Endometrial microvascular endothelial cells (primary cell): Measurements from ENCODE around the gene ATP2B2. TPM values are rescaled to one million over a fixed set of nuclear protein-coding genes. Genes with fewer than 3 reads are reported as not detected.
"Not testable (repeated sequence)": the region's sequence is repeated elsewhere in the genome, so short reads cannot be mapped to it uniquely, and the experiment has no call there.

ENCODE experiments used
- in situ Hi-C: cut with HindIII; loops from 2 replicates; pipeline ENCODE4 v1.10.0; 2017; ENCODE audit warnings: low sequenced_read_pairs, low pct_unique_long_range_greater_than_20kb; ENCODE audit errors: inconsistent ontology term
- total RNA-seq: library from RNA; depleted of rRNA; stranded (reverse); fragments of >200 nt; gene quantifications from one replicate; pipeline ENCODE4 v1.2.3, GENCODE V29; 2015; ENCODE audit errors: inconsistent ontology term

Gene ATP2B2
- total RNA-seq, 1 donor from 2014 or later: not detected

- in situ Hi-C loops: no loop called here
Measured at GRCh38 chr3:10383850-10384248, 121.5 kb downstream of the ATP2B2 start.

DNA sequence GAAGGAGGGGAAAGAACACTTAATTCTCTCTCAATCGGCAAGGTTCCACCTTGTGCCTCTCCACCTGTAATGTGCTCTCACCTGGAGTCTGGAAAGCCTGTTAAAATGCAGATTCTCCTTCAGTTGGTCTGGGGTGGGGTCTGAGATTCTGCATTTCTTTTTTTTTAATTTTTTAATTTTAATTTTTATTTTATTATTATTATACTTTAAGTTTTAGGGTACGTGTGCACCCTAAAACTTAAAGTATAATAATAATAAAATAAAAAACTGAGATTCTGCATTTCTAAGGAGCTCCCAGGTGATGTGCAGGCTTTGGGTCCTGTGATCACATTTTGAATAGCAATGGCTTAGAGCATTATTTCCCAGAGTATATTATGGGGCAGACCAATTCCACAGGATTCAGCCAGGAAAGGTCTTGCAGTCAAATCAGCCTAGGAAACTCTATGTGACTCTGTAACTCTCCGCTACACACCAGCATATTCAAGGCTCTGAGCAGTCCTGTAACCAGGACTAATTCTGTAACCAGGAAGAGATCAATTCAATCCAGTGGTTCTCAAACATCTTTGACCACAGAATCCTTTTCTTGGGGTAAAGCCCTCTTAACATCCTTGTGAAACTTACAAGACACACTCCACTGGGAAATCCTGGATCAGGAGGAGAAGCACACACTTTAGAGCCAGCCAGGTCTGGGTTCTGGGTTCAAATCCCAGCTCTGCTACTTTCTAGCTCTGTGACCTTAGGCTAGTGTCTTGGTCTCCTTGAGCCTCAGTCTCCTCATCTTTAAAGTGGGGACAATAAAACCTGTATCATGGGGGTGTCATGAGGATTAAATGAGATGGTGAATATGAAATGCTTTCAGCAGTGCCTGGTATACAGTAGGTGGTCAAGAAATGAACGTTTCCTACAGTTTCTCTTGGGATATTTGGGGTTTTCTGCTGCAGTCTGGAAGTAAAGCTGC lies 122.2 kb downstream of the ATP2B2 start:
- in situ Hi-C loops: no loop called here

GRCh38 chr3:10382445-10382844 lies 122.9 kb downstream of the ATP2B2 start:
- in situ Hi-C loops: not testable (repeated sequence)

DNA sequence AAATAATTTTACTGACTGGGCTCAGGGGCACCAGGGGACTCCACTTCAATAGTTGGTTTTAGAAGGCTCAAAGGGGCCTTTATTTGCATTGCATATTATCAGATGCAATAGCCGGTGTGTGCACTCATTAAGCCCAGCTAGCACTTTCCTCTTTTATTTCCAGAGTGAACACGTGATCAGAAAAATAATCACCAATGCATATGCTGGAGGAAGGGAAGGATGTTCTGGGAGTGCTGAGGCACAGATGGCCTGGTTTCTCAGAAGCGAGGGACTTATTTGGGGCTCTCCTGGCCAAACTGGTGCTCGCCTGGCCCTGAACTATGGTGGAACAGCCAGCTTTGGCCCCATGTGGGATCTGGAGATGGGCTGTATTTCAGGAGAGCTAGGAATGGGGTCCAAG lies 124.0 kb downstream of the ATP2B2 start:
- in situ Hi-C loops: no loop called here

GRCh38 chr3:10380906-10381305 lies 124.5 kb downstream of the ATP2B2 start:
- in situ Hi-C loops: no loop called here

- in situ Hi-C loops: no loop called here
Measured at GRCh38 chr3:10379961-10380360, 125.4 kb downstream of the ATP2B2 start.

DNA sequence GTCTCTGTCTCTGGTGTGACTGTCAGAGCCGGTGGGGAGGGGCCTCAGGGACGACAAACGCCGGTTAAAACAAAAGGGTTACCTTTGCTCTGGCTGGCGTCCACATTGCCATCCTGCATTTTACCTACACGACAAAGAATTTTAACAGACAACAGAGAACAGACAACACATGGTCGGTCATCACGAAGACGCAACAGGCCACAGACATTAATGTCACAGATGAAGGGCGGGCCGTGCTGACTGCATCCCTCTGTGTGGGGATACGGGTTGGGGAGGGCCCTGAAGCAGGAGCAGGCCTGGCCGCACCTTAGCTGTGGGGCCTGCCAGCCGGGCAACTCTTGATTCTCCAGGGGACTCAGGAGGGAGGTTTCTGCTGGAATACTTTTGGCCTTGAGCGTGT lies 126.2 kb downstream of the ATP2B2 start:
- in situ Hi-C loops: no loop called here

DNA sequence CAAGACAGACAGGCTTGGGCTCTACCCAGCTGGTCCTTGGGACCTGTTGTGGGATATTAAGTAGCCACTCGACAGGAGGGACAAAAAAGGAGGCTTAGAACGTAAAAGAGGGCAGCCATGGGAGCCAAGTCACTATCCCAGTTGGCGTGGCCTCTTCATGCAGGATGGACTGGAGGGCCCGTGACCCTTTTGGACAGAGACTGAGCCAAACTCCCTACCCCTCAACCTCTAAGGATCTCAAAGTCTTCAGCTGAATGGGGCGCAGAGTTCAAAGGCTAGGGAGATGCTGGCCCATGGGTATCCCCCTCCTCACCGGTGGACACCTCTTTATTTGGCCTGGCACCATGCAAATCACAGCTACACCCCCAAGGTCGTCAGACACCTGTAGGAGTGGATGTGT lies 126.6 kb downstream of the ATP2B2 start:
- in situ Hi-C loops: no loop called here

- in situ Hi-C loops: no loop called here
Measured at GRCh38 chr3:10378246-10378645, 127.1 kb downstream of the ATP2B2 start.

GRCh38 chr3:10377148-10377725 lies 128.1 kb downstream of the ATP2B2 start:
- in situ Hi-C loops: no loop called here

- in situ Hi-C loops: no loop called here
Measured at GRCh38 chr3:10376353-10376752, 129.0 kb downstream of the ATP2B2 start.

GRCh38 chr3:10375296-10376053 lies 129.9 kb downstream of the ATP2B2 start:
- in situ Hi-C loops: no loop called here

- in situ Hi-C loops: no loop called here
Measured at GRCh38 chr3:10374311-10374710, 131.1 kb downstream of the ATP2B2 start.

DNA sequence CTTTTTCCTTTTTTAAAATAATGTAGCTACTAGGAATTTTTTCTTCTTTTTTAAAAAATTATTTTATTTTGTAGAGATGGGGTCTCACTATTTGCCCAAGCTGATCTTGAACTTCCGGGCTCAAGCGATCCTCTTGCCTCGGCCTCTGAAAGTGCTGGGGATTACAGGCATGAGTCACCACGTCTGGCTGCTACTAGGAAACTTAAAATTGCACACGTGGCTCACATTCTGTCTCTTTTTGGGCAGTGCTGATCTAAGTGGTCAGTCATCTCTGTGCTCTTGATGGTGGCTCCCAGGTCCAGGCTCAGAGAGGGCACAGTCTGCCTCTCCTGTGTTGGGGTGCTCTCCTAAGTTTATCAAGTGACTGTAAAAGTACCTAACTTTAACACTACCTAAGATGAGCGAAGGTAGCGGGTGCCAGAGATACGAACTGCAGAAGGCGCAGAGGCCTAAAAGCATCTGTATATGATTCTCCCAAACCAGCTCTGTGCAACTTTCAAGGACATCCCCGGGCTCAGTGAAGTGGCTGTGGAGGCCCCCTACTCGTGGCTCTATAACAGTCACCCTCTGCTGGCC lies 131.6 kb downstream of the ATP2B2 start:
- in situ Hi-C loops: no loop called here

- in situ Hi-C loops: no loop called here
Measured at GRCh38 chr3:10371789-10372188, 133.6 kb downstream of the ATP2B2 start.

DNA sequence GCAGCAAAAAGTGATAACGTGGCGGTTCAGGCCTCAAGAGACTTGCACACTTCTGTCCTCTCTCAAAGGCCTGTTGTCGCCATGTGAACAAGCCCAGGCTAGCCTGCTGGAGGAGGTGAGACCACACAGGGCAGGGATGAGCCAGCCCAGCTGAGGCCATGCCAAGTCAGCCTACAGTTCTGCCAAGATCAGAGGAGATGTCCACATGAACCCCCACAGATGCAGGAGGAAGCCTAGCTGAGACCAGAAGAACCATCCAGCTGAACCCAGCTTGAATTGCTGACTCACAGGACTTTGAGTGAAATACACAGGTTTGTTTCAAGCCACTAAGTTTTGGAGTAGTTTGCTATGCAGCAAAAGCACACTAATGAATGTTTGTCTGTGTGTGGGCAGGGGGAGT lies 134.2 kb downstream of the ATP2B2 start:
- in situ Hi-C loops: no loop called here

DNA sequence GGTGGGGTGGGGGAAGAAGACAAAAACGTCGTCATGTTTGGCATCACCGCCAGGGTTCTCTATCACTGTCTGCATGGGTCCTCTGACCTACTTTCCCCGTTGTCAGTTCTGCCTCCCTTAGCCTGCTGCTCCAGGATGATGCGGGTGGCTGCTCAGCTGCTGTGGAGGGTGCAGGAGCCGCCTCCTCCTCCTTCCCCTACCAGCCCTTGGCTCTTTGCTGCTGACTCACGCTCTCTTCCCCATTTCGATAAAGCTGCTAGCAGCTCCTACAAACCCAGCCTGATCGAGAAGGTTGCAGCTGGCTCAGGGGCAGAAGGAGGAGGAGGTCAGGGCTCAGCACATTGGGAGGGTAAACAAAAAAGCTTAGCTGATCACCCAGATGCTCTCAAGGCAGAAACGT lies 135.0 kb downstream of the ATP2B2 start:
- in situ Hi-C loops: no loop called here

- in situ Hi-C loops: no loop called here
Measured at GRCh38 chr3:10368512-10368911, 136.9 kb downstream of the ATP2B2 start.

- in situ Hi-C loops: no loop called here
Measured at GRCh38 chr3:10367506-10367905, 137.9 kb downstream of the ATP2B2 start.
